GM19099 (cell line): ENCODE results near the gene EEF1AKMT4.

ENCODE experiments used
- POLR2A ChIP-seq: IDR thresholded peaks from 3 replicates; pipeline ENCODE4 v1.6.1; 2011; ENCODE audit warnings: low read depth; ENCODE audit not compliant: insufficient read length; ENCODE audit errors: extremely low read depth

EEF1AKMT4 gene

DNA sequence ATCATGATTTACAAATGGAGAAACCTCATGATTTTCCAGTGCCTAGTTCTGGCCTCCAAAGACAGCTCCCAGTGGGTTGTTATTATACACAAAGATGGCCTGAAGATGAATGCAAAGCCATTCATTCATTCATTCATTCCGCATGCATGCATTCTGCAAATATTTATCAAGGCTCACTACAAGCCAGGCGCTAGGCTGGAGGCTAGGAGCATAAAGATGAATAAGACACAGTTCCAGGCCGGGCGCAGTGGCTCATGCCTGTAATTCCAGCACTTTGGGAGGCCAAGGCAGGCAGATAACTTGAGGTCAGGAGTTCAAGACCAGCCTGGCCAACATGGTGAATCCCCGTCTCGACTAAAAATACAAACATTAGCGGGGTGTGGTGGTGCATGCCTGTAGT, 47.1 kb downstream of the EEF1AKMT4 start:
- no peak for TF ChIP-seq POLR2A

DNA sequence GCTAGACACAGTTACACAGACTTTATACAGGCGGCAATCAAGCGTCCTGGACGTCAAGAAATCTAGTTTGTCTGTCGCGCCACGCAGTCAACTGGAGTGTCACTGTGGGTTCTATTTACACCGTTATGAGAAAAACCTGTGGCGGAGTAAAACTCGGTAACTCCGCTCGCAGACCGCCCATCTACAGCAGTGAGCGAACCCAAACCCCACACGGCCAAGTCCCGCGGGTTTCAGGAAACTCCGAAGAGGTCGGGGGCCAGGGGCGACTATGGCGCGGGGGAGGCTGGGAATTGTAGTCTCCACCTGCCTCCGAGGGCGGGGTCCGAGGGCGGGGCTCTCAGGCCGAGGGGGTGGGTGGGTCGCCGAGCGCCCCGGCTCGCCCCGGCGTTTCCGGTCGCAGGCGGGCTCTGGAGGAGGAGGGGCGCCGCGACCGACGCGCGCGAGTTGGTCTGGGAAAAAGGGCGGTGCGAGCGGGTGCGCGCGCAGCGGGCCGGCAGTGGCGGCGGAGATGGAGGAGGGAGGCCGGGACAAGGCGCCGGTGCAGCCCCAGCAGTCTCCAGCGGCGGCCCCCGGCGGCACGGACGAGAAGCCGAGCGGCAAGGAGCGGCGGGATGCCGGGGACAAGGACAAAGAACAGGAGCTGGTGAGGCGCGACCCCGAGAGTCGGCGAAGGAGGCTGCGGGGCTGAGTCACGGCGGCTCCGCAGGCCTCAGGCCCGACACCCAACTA, 49.5 kb downstream of the EEF1AKMT4 start, which contains the start of gene PSMD2:
Gene PSMD2 (plus strand): TSS at position 483 of the 729 bp plus-strand sequence. CDS start 26 bp downstream, at position 509.
- peak; percentile 79 for TF ChIP-seq POLR2A

DNA sequence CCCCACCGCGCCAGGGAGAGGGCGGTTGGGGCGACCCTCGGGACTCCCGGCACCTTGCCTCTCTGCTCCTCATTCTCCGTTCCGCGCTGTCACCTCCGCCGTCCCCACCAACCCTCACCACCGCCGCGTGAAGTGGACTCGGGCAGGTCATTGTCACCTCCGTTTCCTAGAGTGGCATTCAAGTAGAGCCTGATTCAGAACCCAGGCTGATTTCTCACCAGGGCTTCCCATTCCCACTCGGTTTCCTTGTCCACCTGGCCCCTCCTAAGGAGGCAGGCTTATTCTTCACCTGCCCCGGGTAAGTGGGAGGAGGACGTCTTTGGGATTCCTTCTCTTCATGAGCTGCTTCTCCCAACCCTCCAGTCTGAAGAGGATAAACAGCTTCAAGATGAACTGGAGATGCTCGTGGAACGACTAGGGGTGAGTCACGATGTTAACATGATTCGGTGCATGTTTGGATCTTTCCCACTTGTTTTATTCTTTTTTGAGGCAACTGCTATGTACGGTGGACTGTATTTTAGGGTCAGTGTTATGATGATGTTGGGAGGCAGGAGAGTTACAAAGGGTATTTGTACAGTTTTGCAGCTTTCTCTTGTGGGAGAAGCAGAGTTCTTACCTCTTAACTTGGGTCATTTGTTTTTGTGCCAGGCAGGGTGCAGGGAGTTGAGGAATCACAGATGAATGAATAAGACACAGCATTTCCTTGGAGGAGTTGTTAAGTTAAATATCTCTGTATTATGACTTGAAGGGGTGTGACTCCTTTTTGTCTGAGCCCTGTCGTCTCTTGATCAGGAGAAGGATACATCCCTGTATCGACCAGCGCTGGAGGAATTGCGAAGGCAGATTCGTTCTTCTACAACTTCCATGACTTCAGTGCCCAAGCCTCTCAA, 50.3 kb downstream of the EEF1AKMT4 start:
- TF ChIP-seq POLR2A, result no peak

DNA sequence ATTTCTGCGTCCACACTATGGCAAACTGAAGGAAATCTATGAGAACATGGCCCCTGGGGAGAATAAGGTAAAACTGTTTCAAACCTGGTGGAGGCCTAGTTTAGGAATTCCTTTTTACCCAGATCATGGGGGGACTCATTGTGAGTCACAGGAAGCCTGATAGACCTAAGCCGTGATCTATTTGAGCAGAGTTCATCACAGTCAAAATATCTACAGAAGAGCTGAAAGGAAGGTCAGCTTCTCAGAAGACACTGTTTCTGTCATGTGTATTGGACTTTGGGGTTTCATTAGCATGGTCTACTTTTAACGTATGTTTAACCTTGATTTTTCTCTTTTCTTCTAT, 50.9 kb downstream of the EEF1AKMT4 start:
- TF ChIP-seq POLR2A, result no peak

DNA sequence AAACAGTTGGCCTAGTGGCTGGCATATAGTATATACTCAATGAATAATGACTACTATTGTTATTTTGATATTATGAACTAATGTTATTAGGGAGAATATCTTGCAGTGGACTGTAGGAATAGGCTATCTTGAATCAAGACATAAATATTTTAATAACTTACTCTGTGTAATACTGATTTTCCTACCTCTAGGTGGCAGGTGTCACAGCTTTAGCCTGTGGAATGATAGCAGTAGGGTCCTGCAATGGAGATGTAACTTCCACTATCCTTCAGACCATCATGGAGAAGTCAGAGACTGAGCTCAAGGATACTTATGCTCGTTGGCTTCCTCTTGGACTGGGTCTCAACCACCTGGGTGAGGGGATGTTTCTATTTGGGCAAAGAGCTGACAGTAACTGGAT, 56.1 kb downstream of the EEF1AKMT4 start:
- TF ChIP-seq POLR2A, result no peak

DNA sequence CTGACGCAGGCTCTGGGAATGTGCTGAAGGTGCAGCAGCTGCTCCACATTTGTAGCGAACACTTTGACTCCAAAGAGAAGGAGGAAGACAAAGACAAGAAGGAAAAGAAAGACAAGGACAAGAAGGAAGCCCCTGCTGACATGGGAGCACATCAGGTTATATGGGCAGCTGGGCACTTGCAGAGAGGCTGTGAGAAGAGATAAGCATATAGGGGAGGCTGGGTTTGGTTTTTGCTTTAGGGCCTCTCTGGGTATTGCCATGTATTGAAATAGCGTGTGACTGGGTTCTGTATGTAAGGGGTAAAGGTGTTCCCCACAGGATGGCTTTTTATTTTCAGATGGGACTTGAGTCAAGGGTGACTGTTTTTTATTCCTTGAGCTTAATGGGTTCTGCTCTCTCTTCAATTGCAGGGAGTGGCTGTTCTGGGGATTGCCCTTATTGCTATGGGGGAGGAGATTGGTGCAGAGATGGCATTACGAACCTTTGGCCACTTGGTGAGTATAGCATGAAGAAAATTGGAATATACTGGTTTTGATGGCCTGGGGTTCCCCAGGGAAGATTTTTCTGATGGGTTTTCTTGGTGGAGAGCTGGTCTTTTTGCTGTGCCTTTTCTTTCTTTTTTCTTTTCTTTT, 57.0 kb downstream of the EEF1AKMT4 start:
- no peak for TF ChIP-seq POLR2A

DNA sequence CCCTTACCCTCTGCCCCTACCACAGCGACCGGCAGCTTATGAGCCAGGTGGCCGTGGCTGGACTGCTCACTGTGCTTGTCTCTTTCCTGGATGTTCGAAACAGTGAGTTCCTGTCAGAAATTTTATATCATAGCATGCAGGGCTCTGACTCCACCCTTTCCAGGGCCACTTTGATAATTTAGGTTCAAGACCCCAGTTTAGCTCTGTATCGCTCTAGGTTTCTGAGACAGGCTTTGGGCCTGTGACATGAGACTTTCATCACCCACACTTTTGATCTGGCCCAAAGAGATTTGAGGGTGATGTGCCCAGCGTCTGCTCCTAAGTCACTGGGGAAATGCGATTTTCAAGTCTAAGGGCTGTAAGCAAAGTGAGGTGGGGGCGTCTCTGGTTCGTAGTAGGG, 58.4 kb downstream of the EEF1AKMT4 start:
- TF ChIP-seq POLR2A, result no peak
